ENCODE data around the gene RABGAP1L. TPM values are rescaled to one million over a fixed set of nuclear protein-coding genes. Genes with fewer than 3 reads are reported as not detected.

Gene RABGAP1L
- total and polyA plus RNA-seq, 11 donors = 18.6 to 195 (median 98.4) TPM

DNA sequence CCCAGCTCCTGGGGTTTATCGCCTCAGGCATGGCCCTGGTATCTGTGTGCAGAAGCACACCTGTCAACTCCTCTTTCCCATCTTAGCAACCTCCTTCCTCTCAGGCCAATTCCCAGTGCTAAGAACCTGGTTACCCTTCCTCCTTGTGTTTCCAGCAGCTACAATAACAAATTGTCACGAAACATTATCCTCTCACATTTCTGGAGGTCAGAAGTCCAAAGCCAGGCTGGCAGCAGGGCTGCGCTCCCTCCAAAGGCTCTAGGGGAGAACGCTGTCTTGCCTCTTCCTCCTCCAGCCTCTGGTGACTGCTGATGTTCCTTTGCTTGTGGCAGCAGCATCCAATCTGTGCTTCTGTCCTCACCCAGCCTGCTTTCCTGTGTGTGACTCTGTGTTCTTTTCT is 874.6 kb downstream of the RABGAP1L start:
- TF ChIP-seq, protein P1, sequence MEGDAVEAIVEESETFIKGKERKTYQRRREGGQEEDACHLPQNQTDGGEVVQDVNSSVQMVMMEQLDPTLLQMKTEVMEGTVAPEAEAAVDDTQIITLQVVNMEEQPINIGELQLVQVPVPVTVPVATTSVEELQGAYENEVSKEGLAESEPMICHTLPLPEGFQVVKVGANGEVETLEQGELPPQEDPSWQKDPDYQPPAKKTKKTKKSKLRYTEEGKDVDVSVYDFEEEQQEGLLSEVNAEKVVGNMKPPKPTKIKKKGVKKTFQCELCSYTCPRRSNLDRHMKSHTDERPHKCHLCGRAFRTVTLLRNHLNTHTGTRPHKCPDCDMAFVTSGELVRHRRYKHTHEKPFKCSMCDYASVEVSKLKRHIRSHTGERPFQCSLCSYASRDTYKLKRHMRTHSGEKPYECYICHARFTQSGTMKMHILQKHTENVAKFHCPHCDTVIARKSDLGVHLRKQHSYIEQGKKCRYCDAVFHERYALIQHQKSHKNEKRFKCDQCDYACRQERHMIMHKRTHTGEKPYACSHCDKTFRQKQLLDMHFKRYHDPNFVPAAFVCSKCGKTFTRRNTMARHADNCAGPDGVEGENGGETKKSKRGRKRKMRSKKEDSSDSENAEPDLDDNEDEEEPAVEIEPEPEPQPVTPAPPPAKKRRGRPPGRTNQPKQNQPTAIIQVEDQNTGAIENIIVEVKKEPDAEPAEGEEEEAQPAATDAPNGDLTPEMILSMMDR (IDR thresholded peaks at IDR 0.05) = no peak
- TF ChIP-seq POLR2A (IDR thresholded peaks at IDR 0.05) = no peak
- H3K27me3 ChIP-seq = no peaks in the 10 kb centered on the region
- intact Hi-C loops (cut with DNase I) = loop anchor here in 8 of 10 donors (5.0 to 10.0 kb wide), 6 partner anchors 88 to 288 kb away; no protein-coding TSS in a partner anchor
- DNase-seq (no peak), ATAC-seq (no peak)
- no peaks in the 10 kb centered on the region for H3K4me1 ChIP-seq
- 84 to 87% (median 84%) methylated on average over 4 of the region's 4 CpGs for WGBS, 4 donors
- no peak overlapping the region for H3K4me3 ChIP-seq
- H3K9me3 ChIP-seq = no peaks in the 10 kb centered on the region
- H3K36me3 ChIP-seq = no peaks in the 10 kb centered on the region
- H3K27ac ChIP-seq = no peak overlapping the region

DNA sequence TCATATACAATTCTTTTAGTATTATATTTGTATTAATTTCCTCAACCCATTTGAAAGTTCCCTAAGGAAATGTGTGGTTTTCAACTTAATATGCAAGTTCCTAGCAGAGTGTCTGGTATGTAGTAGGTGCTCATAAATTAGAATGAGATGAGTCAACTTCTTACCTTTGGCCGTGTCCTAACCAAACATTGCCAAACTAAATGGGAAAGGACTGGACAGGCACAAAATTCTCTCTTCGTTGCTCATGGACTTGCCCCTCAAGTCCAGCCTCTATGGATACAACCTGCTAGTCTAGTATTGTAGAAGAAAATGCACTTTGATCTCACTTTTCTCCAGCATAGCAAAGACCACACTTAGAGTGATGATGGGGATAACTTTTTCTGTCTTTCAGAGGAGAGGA is 875.5 kb downstream of the RABGAP1L start:
- H3K27me3 ChIP-seq = no peaks in the 10 kb centered on the region
- H3K27ac ChIP-seq = no peak overlapping the region
- intact Hi-C loops (cut with DNase I) = loop anchor here in 8 of 10 donors (5.0 to 10.0 kb wide), 6 partner anchors 88 to 288 kb away; no protein-coding TSS in a partner anchor
- H3K9me3 ChIP-seq = no peaks in the 10 kb centered on the region
- no peak overlapping the region for H3K4me3 ChIP-seq
- WGBS, 4 donors = 83 to 90% (median 86%) methylated on average over 2 of the region's 2 CpGs
- ATAC-seq (no peak), DNase-seq (no peak)
- H3K4me1 ChIP-seq = no peaks in the 10 kb centered on the region
- H3K36me3 ChIP-seq = no peaks in the 10 kb centered on the region
- TF ChIP-seq, protein P1 (IDR thresholded peaks at IDR 0.05) = no peak
- TF ChIP-seq POLR2A (IDR thresholded peaks at IDR 0.05) = no peak

DNA sequence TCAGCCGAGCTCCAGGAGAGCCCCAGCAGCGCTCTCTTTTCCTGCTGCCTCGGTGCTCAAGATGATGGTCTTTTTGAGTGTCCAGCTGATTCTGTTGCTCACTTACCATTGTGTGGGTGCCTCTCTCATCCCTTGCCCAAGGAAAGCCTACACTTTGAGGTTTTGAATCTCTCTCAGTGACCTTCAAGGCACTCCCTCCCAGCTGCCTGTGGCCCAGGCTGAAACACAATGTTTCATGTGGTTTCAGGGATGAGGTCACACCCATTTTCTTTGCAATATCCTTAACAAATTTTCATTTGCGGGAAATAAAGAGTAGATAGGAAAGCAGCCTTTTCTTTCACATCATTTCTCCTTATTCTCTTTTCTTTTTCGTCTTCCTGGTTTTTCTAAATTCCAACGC is 876.5 kb downstream of the RABGAP1L start:
- 80 to 92% (median 90%) methylated on average over 4 to 6 of the region's 6 CpGs for WGBS, 4 donors
- no peak overlapping the region for H3K4me3 ChIP-seq
- DNase-seq (no peak), ATAC-seq (no peak)
- H3K27me3 ChIP-seq = no peaks in the 10 kb centered on the region
- no peaks in the 10 kb centered on the region for H3K4me1 ChIP-seq
- TF ChIP-seq, protein P1 (IDR thresholded peaks at IDR 0.05) = no peak
- no peak for TF ChIP-seq POLR2A (IDR thresholded peaks at IDR 0.05)
- intact Hi-C loops (cut with DNase I) = loop anchor here in 2 of 10 donors (10.0 kb wide), 1 partner anchor 279 kb away; no protein-coding TSS in a partner anchor
- H3K36me3 ChIP-seq = no peaks in the 10 kb centered on the region
- H3K9me3 ChIP-seq = no peaks in the 10 kb centered on the region
- H3K27ac ChIP-seq = no peak overlapping the region

DNA sequence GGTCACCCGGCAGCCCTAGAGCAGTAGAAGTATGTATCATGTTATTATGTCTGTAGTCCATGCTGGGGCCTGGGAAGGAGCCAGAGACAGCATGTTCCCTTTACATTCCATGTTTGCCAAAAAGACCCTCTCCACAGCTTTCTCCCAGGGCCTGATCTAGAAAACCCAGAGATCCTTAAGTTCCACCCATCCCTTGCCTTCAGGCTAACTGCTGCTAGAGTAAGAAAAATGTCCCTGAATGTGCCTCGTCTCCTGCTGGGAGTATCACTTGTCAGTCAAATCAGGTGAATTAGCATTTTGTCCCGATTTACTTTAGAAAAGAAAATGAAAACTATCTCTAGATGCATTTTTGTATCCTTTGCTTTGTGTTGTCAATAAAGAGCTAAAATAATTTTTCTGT is 877.2 kb downstream of the RABGAP1L start:
- no peak for DNase-seq
- ATAC-seq = no peak
- Histone ChIP-seq H3K9me3 (no peaks in the 10 kb centered on the region), H3K4me3 (no peak overlapping the region), H3K27me3 (no peaks in the 10 kb centered on the region), H3K36me3 (no peaks in the 10 kb centered on the region), H3K4me1 (no peaks in the 10 kb centered on the region), H3K27ac (no peak overlapping the region)
- 66 to 76% (median 73%) methylated on average over 3 of the region's 3 CpGs for WGBS, 4 donors
- TF ChIP-seq, protein P1 (IDR thresholded peaks at IDR 0.05) = no peak
- TF ChIP-seq POLR2A (IDR thresholded peaks at IDR 0.05) = no peak
- intact Hi-C loops (cut with DNase I) = loop anchor here in 2 of 10 donors (10.0 kb wide), 1 partner anchor 278 kb away; no protein-coding TSS in a partner anchor
